ENCODE data around the gene NEU4.

GRCh38 chr2:241764275-241765241, 44.4 kb upstream of the NEU4 start:
- TF ChIP-seq, protein P1, sequence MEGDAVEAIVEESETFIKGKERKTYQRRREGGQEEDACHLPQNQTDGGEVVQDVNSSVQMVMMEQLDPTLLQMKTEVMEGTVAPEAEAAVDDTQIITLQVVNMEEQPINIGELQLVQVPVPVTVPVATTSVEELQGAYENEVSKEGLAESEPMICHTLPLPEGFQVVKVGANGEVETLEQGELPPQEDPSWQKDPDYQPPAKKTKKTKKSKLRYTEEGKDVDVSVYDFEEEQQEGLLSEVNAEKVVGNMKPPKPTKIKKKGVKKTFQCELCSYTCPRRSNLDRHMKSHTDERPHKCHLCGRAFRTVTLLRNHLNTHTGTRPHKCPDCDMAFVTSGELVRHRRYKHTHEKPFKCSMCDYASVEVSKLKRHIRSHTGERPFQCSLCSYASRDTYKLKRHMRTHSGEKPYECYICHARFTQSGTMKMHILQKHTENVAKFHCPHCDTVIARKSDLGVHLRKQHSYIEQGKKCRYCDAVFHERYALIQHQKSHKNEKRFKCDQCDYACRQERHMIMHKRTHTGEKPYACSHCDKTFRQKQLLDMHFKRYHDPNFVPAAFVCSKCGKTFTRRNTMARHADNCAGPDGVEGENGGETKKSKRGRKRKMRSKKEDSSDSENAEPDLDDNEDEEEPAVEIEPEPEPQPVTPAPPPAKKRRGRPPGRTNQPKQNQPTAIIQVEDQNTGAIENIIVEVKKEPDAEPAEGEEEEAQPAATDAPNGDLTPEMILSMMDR (IDR thresholded peaks at IDR 0.05): no peak
- no peak for TF ChIP-seq POLR2A (IDR thresholded peaks at IDR 0.05)
